H1 (cell line): Measurements from ENCODE around the gene NOM1. TPM values are rescaled to one million over a fixed set of nuclear protein-coding genes. Genes with fewer than 3 reads are reported as not detected.

Source experiments
- CBX5 ChIP-seq: fragments of 300-800, 300-1000 bp; sonication (generic); IDR thresholded peaks from 2 replicates; pipeline ENCODE4 v1.7.1; 2016; ENCODE audit warnings: antibody characterized with exemption, low read length, low read depth
- CHD1 ChIP-seq: IDR thresholded peaks from 2 replicates; pipeline ENCODE4 v1.6.1; 2012; ENCODE audit warnings: low read depth, low read length, improper control_type of control experiment
- CHD7 ChIP-seq: fragments of 300-600 bp; sonication (generic); IDR thresholded peaks from 2 replicates; pipeline ENCODE4 v1.7.1; 2012; ENCODE audit warnings: low read length, moderate library complexity, mild to moderate bottlenecking, inconsistent platforms; ENCODE audit not compliant: insufficient replicate concordance
- CREB1 ChIP-seq: IDR thresholded peaks from 2 replicates; pipeline ENCODE4 v1.6.1; 2012; ENCODE audit warnings: inconsistent platforms
- KDM5A ChIP-seq: fragments of 200-600 bp; IDR thresholded peaks from 2 replicates; pipeline ENCODE4 v1.7.1; 2012; ENCODE audit warnings: mild to moderate bottlenecking, low read length, inconsistent platforms, mixed read lengths
- NANOG ChIP-seq: IDR thresholded peaks from 2 replicates; pipeline ENCODE4 v1.6.1; 2011; ENCODE audit warnings: low read length, low read depth, mild to moderate bottlenecking, inconsistent platforms; ENCODE audit not compliant: insufficient read depth, poor library complexity, severe bottlenecking
- RFX5 ChIP-seq: IDR thresholded peaks from 2 replicates; pipeline ENCODE4 v1.6.1; 2011; ENCODE audit warnings: low read depth, low read length, improper control_type of control experiment, borderline replicate concordance
- SIN3A ChIP-seq, 2 experiments: IDR thresholded peaks in 1 of 2; conservative IDR thresholded peaks in 1 of 2; 2 replicates each; pipeline ENCODE4 v1.6.1; 2011 to 2012; ENCODE audit warnings: low read length in 2 of 2, improper control_type of control experiment in 1 of 2, low read depth in 1 of 2, mild to moderate bottlenecking in 1 of 2
- polyA plus RNA-seq, 7 experiments: library from polyadenylated mRNA; depleted of rRNA in 3 of 7; stranded (reverse) in 5 of 7; unstranded in 2 of 7; fragments of >200 nt in 5 of 7; fragments of 200-250 nt in 2 of 7; gene quantifications; 1 replicate in 5 of 7; 2 replicates in 1 of 7; 4 replicates in 1 of 7; pipeline versions ENCODE4 v1.2.1 to v1.2.3, GENCODE V29; 2011 to 2013; ENCODE audit warnings: missing spikeins in 2 of 7, mixed read lengths in 2 of 7
- total RNA-seq: library from RNA; stranded (reverse); fragmentation: NEBNext Ultra II Directional; extraction: Animal tissue kit (Norgen Biotek cat#: 25700); gene quantifications from 2 replicates; pipeline ENCODE4 v1.2.1, GENCODE V29; 2021

The NOM1 gene
- total and polyA plus RNA-seq, 2 of the 8 experiments (the other 6 are each of a cell fraction or from before 2014, with no cell fraction given) = 10.6 to 29.1 TPM

GRCh38 chr7:156920076-156920475 lies 29.4 kb upstream of the NOM1 start (continued):
- TF ChIP-seq CHD7 = no peak
- no peak for TF ChIP-seq NANOG
- TF ChIP-seq RFX5 = no peak
- TF ChIP-seq CHD1 = no peak
- no peak for TF ChIP-seq CBX5
- TF ChIP-seq KDM5A = no peak
- no peak for TF ChIP-seq CREB1
- TF ChIP-seq SIN3A (conservative IDR thresholded peaks at IDR 0.05 in 1 of 2, IDR thresholded peaks at IDR 0.05 in 1 of 2; ENCODE audit: low read depth in 1 of 2, low read length in 2 of 2) = no peak
